ENCODE measurements around the gene SLMAP.

DNA sequence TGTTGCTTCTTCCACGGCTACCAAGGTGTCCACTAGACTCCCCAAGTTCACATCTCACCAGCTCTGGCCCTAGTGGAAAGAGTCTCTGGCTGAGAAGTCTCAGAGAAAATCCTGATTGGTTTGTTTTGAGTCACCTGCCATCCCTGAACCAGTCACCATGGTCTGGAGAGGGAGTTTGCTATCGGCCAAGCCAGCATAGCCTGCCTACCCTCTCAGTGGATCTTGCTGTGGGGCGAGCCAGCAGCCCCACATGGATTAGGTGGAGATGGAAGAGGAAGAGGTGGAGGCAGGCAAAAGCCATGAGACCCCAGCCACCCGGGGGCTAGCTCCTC, 204.0 kb downstream of the SLMAP start:
- TF ChIP-seq, protein P1, sequence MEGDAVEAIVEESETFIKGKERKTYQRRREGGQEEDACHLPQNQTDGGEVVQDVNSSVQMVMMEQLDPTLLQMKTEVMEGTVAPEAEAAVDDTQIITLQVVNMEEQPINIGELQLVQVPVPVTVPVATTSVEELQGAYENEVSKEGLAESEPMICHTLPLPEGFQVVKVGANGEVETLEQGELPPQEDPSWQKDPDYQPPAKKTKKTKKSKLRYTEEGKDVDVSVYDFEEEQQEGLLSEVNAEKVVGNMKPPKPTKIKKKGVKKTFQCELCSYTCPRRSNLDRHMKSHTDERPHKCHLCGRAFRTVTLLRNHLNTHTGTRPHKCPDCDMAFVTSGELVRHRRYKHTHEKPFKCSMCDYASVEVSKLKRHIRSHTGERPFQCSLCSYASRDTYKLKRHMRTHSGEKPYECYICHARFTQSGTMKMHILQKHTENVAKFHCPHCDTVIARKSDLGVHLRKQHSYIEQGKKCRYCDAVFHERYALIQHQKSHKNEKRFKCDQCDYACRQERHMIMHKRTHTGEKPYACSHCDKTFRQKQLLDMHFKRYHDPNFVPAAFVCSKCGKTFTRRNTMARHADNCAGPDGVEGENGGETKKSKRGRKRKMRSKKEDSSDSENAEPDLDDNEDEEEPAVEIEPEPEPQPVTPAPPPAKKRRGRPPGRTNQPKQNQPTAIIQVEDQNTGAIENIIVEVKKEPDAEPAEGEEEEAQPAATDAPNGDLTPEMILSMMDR (IDR thresholded peaks at IDR 0.05) = no peak
- TF ChIP-seq POLR2A (IDR thresholded peaks at IDR 0.05; ENCODE audit: low read depth) = no peak

All from esophagus muscularis mucosa (tissue), 3 donors.